Activated CD4-positive, alpha-beta T cell treated with anti-CD3 and anti-CD28 coated beads for 24 hours (primary cell): ENCODE measurements around the gene ZIC3.

Experiments
- DNase-seq, 2 donors: peaks; one replicate each; pipeline ENCODE4 v3.0.0-alpha.2; 2020; ENCODE audit warnings: low read depth in 2 of 2

The ZIC3 gene

GRCh38 chrX:137574102-137574783 lies 8.3 kb downstream of the ZIC3 start:
- no peak for DNase-seq

- no peak for DNase-seq
Measured at GRCh38 chrX:137574784-137575293, 8.9 kb downstream of the ZIC3 start.

- DNase-seq = no peak
Measured at GRCh38 chrX:137575596-137576255, 9.8 kb downstream of the ZIC3 start.

- no peak for DNase-seq
Measured at GRCh38 chrX:137587151-137587550, 21.2 kb downstream of the ZIC3 start.

GRCh38 chrX:137600769-137601168 lies 34.8 kb downstream of the ZIC3 start:
- DNase-seq = no peak
